ENCODE measurements around the gene LGALS3. TPM values are rescaled to one million over a fixed set of nuclear protein-coding genes. Genes with fewer than 3 reads are reported as not detected.

LGALS3 gene
- total RNA-seq, 3 donors from 2014 or later = 293 to 580 (median 571) TPM

DNA sequence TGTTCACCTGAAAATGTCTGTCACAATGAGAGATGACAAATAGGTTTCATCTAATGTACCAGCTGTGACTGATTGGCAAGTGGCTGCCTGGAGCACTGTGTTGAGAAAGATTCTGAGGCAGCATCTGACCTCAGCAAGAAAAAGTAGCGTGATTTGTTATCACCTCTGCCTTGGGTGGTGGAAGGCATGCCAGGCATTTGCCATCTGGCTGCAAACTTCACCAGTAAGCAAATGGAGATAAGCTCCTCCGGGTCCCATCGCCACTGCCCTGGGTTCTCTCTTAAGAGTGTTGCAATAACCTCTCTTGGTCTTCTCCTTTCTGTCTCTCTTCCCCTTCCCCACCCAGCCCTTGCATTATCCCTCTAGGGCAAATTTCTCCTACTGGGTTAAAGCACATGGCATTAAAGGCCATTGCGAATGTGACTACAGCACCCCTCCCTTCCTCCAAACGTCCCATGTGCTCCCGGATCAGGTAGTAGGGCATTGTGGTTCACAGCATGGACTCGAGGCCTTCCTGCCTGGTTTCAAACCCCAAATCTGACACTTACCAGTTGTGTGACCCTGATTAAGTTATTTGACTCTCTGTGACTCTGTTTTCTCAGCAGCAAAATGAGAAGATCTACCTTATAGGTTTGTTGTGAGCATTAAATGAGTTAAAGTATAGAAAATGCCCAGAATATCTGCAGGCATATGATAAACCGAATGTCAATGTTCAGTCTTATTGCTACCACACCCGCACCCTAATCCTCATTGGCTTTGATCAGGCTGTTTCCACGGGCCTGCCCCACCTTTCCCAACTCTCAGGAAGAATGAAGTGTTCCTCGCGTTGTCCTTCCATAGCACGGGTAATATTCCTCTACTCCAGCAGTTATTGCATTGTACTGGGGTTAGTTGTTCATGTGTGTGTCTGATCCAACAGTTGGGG, 8.2 kb upstream of the LGALS3 start:
- H3K27me3 ChIP-seq = no peaks in the 10 kb centered on the region
- intact Hi-C loops (cut with DNase I; ENCODE audit: low total_unique reads) = no loop called here
- no peaks in the 10 kb centered on the region for H3K9me3 ChIP-seq
- no peak for TF ChIP-seq POLR2AphosphoS5 (IDR thresholded peaks at IDR 0.05)
- TF ChIP-seq, protein P1, sequence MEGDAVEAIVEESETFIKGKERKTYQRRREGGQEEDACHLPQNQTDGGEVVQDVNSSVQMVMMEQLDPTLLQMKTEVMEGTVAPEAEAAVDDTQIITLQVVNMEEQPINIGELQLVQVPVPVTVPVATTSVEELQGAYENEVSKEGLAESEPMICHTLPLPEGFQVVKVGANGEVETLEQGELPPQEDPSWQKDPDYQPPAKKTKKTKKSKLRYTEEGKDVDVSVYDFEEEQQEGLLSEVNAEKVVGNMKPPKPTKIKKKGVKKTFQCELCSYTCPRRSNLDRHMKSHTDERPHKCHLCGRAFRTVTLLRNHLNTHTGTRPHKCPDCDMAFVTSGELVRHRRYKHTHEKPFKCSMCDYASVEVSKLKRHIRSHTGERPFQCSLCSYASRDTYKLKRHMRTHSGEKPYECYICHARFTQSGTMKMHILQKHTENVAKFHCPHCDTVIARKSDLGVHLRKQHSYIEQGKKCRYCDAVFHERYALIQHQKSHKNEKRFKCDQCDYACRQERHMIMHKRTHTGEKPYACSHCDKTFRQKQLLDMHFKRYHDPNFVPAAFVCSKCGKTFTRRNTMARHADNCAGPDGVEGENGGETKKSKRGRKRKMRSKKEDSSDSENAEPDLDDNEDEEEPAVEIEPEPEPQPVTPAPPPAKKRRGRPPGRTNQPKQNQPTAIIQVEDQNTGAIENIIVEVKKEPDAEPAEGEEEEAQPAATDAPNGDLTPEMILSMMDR (IDR thresholded peaks at IDR 0.05) = no peak
- TF ChIP-seq POLR2A (IDR thresholded peaks at IDR 0.05) = no peak
- peak overlapping the region in 1 of 2 donors; percentile 25 for H3K27ac ChIP-seq
- no peak overlapping the region for H3K4me3 ChIP-seq
- no peak for DNase-seq (ENCODE audit: low spot score in 2 of 2)
- no peaks in the 10 kb centered on the region for H3K36me3 ChIP-seq
- H3K4me1 ChIP-seq = peaks cover 9 to 17% of the 10 kb centered on the region in 2 donors

DNA sequence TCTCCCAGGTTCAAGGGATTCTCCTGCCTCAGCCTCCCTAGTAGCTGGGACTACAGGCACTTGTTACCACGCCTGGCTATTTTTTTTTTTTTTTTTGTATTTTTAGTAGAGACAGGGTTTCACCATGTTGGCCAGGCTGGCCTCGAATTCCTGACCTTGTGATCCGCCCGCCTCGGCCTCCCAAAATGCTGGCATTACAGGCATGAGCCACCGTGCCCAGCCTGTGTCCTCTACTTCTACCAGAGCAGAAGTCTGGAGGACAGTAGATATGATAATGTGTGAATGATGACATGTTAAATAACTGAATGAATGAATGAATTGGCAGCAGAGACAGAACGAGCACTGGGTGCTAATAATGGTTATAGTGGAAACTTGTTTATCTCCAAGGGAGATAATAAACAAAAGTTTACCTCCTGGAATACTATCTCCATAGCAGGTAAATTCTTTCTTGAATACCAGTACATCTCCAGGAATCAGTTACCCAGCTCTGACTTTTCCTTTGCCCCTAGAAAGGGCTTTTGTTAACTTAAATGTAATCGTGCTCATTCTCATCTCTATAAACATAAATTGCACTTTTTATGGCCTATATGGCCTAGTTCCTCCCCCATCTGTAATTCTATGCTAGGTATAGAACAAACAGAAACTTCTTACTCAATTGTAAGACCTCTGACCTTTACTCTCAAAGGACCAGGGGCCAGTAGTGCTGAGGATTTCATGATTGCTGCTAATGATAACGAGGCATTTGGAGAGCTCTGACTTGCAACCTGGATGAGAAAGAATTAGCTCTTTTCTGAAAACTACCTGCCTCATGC, 7.2 kb upstream of the LGALS3 start:
- no peak for DNase-seq (ENCODE audit: low spot score in 2 of 2)
- Histone ChIP-seq H3K4me3 (no peak overlapping the region), H3K36me3 (no peaks in the 10 kb centered on the region), H3K9me3 (no peaks in the 10 kb centered on the region), H3K4me1 (peaks cover 9 to 17% of the 10 kb centered on the region in 2 donors), H3K27me3 (no peaks in the 10 kb centered on the region), H3K27ac (peak overlapping the region; percentile 71 to 79)
- intact Hi-C loops (cut with DNase I; ENCODE audit: low total_unique reads) = no loop called here
- TF ChIP-seq POLR2AphosphoS5 (IDR thresholded peaks at IDR 0.05) (no peak), POLR2A (IDR thresholded peaks at IDR 0.05) (no peak)
- TF ChIP-seq, protein P1 (IDR thresholded peaks at IDR 0.05) = no peak

DNA sequence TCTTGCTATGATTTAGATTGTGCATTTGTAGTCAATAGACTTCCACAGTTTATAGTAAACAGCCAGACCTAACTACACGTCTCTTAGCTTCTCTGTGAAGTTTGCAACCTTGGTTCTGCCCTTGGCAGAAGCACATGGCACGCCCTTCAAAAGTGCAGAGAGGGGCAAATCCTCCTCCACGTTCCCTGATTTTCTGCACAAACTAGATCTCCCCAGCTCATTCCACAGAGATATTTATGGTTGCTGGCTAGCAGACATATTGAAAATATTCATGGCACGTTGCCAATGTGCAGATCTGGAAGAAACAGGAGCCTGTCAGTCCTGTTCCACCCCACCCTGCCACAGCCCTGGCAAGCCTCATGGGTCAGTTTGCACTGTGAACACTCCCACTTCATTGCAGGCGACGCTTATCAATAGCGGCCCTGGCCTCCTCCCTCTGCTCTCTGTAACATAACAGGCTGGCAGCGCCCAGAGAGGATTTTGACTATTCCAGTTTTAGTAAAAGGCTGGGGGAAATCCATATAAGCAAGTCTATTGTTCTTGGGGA, 6.5 kb upstream of the LGALS3 start:
- Histone ChIP-seq H3K9me3 (no peaks in the 10 kb centered on the region), H3K27me3 (no peaks in the 10 kb centered on the region), H3K36me3 (no peaks in the 10 kb centered on the region), H3K27ac (peak overlapping the region; percentile 71 to 79), H3K4me1 (peaks cover 9 to 17% of the 10 kb centered on the region in 2 donors), H3K4me3 (no peak overlapping the region)
- TF ChIP-seq, protein P1 (IDR thresholded peaks at IDR 0.05) = no peak
- TF ChIP-seq POLR2A (IDR thresholded peaks at IDR 0.05) (no peak), POLR2AphosphoS5 (IDR thresholded peaks at IDR 0.05) (no peak)
- intact Hi-C loops (cut with DNase I; ENCODE audit: low total_unique reads) = no loop called here
- peak in 1 of 2 donors; percentile 50 for DNase-seq (ENCODE audit: low spot score in 2 of 2)

GRCh38 chr14:55123101-55123500, 6.0 kb upstream of the LGALS3 start:
- H3K4me1 ChIP-seq = peaks cover 9 to 17% of the 10 kb centered on the region in 2 donors
- peak overlapping the region; percentile 71 to 79 for H3K27ac ChIP-seq
- no peak for DNase-seq (ENCODE audit: low spot score in 2 of 2)
- H3K4me3 ChIP-seq = no peak overlapping the region
- intact Hi-C loops (cut with DNase I; ENCODE audit: low total_unique reads) = loop anchor here (1.0 kb wide), 1 partner anchor 14 kb away; no protein-coding TSS in a partner anchor
- no peaks in the 10 kb centered on the region for H3K36me3 ChIP-seq
- no peaks in the 10 kb centered on the region for H3K27me3 ChIP-seq
- no peaks in the 10 kb centered on the region for H3K9me3 ChIP-seq
- TF ChIP-seq, protein P1 (IDR thresholded peaks at IDR 0.05) = no peak
- no peak for TF ChIP-seq POLR2A (IDR thresholded peaks at IDR 0.05)
- no peak for TF ChIP-seq POLR2AphosphoS5 (IDR thresholded peaks at IDR 0.05)
